NCI-H510A (cell line): Measurements from ENCODE around the gene TMEM101.
"Not testable (repeated sequence)": the region's sequence is repeated elsewhere in the genome, so short reads cannot be mapped to it uniquely, and the experiment has no call there.

ENCODE experiments used
- DNase-seq: peaks from one replicate; lab custom pipeline; 2025; lab: John Stamatoyannopoulos, UW

The TMEM101 gene

GRCh38 chr17:44023545-44024270, 8.9 kb upstream of the TMEM101 start:
- no peak for DNase-seq

- no peak for DNase-seq
These were observed 7.5 kb upstream of the TMEM101 start for GRCh38 chr17:44022246-44022645.

- DNase-seq, result not testable (repeated sequence)
These were observed 6.5 kb upstream of the TMEM101 start for GRCh38 chr17:44021227-44021626.

GRCh38 chr17:44014133-44014436, 678 bp downstream of the TMEM101 start:
- no peak for DNase-seq

GRCh38 chr17:44012874-44013273, 1.9 kb downstream of the TMEM101 start:
- no peak for DNase-seq

- DNase-seq, result no peak
These were observed 2.4 kb downstream of the TMEM101 start for GRCh38 chr17:44012391-44012790.

GRCh38 chr17:44011876-44012275, 2.9 kb downstream of the TMEM101 start:
- no peak for DNase-seq

GRCh38 chr17:44010966-44011647, 3.7 kb downstream of the TMEM101 start:
- no peak for DNase-seq

GRCh38 chr17:44008205-44008909, 6.4 kb downstream of the TMEM101 start:
- DNase-seq, result no peak

- no peak for DNase-seq
These were observed 7.2 kb downstream of the TMEM101 start for GRCh38 chr17:44007346-44008204.

GRCh38 chr17:44006598-44007345, 8.0 kb downstream of the TMEM101 start:
- peak; percentile 60 for DNase-seq

- DNase-seq, result no peak
These were observed 8.5 kb downstream of the TMEM101 start for GRCh38 chr17:44006272-44006597.

- peak; percentile 23 for DNase-seq
These were observed 9.1 kb downstream of the TMEM101 start for GRCh38 chr17:44005527-44006271.

- DNase-seq, result peak; percentile 18
These were observed 9.8 kb downstream of the TMEM101 start for GRCh38 chr17:44004761-44005526.

GRCh38 chr17:44004077-44004760, 10.5 kb downstream of the TMEM101 start, which contains the start of gene NAGS:
TSS of gene NAGS (plus strand) at chr17:44004622. CDS start at chr17:44004664, 42 bp downstream.
- no peak for DNase-seq

GRCh38 chr17:44002141-44002848, 12.5 kb downstream of the TMEM101 start:
- DNase-seq, result no peak

- no peak for DNase-seq
These were observed 13.3 kb downstream of the TMEM101 start for GRCh38 chr17:44001461-44001920.

GRCh38 chr17:44000871-44001460, 13.8 kb downstream of the TMEM101 start:
- DNase-seq, result no peak
